Central memory CD8-positive, alpha-beta T cell (primary cell): ENCODE results near the gene ZC3H12C.
"Not testable (repeated sequence)": the region's sequence is repeated elsewhere in the genome, so short reads cannot be mapped to it uniquely, and the experiment has no call there.

Experiments
- ATAC-seq: fragments of 150-1000 bp; cut with Tn5 transposase; replicated peaks from 2 replicates; pipeline ENCODE4 v1.10.0; 2022; ENCODE audit warnings: mild to moderate bottlenecking, moderate FRiP score, moderate number of reproducible peaks; ENCODE audit not compliant: poor library complexity, severe bottlenecking; ENCODE audit errors: extremely low read depth
- DNase-seq, 2 donors: peaks; one replicate each; pipeline ENCODE4 v3.0.0; 2021; ENCODE audit warnings: low spot score in 2 of 2
- H3K27ac Mint-ChIP-seq: one replicate; pipeline ENCODE4 v1.8.0; 2022; ENCODE audit warnings: low read depth, mild to moderate bottlenecking, moderate library complexity, mixed read lengths
- H3K27me3 Mint-ChIP-seq: one replicate; pipeline ENCODE4 v1.8.0; 2022; ENCODE audit warnings: mixed read lengths
- H3K36me3 Mint-ChIP-seq: one replicate; pipeline ENCODE4 v1.8.0; 2022; ENCODE audit warnings: mild to moderate bottlenecking, moderate library complexity, mixed read lengths; ENCODE audit not compliant: insufficient read depth
- H3K4me1 Mint-ChIP-seq: one replicate; pipeline ENCODE4 v1.8.0; 2022; ENCODE audit warnings: mixed read lengths
- H3K4me3 Mint-ChIP-seq: one replicate; pipeline ENCODE4 v1.8.0; 2022; ENCODE audit warnings: mild to moderate bottlenecking, moderate library complexity, mixed read lengths
- H3K9me3 Mint-ChIP-seq: one replicate; pipeline ENCODE4 v1.8.0; 2022; ENCODE audit warnings: mixed read lengths

Gene ZC3H12C

GRCh38 chr11:110186456-110186855, 93.3 kb downstream of the ZC3H12C start:
- H3K4me3 Mint-ChIP-seq, result no peak overlapping the region
- peaks cover 26% of the 10 kb centered on the region for H3K27me3 Mint-ChIP-seq
- no peak overlapping the region for H3K27ac Mint-ChIP-seq
- ATAC-seq (no peak), DNase-seq (no peak)
- no peaks in the 10 kb centered on the region for H3K9me3 Mint-ChIP-seq
- H3K4me1 Mint-ChIP-seq, result no peaks in the 10 kb centered on the region
- no peaks in the 10 kb centered on the region for H3K36me3 Mint-ChIP-seq

DNA sequence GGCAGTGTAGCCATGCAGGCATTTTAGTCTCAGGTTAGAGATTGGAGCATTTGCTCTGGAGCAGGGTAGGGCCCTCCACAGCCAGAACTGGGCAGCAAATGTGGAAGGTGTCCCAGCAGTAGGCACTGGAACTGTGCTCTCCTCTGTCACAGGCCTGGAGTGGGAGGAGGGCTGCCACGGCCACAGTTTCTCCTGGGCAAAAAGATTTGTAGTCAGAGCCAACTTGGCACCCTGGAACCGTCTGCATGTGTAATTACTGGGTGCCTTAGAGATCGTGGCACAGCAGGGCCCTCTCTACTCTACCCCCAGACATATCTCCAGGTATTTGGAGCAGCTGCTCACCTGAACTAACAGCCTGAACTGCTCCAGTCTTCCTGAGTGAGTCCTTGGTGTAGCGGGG, 93.7 kb downstream of the ZC3H12C start:
- H3K27ac Mint-ChIP-seq, result no peak overlapping the region
- peaks cover 26% of the 10 kb centered on the region for H3K27me3 Mint-ChIP-seq
- no peak overlapping the region for H3K4me3 Mint-ChIP-seq
- no peak for ATAC-seq
- H3K4me1 Mint-ChIP-seq, result peaks cover under 1% of the 10 kb centered on the region
- no peak for DNase-seq
- H3K9me3 Mint-ChIP-seq, result no peaks in the 10 kb centered on the region
- no peaks in the 10 kb centered on the region for H3K36me3 Mint-ChIP-seq

GRCh38 chr11:110187731-110188130, 94.5 kb downstream of the ZC3H12C start:
- DNase-seq, result no peak
- H3K27me3 Mint-ChIP-seq, result peaks cover 26% of the 10 kb centered on the region
- no peaks in the 10 kb centered on the region for H3K9me3 Mint-ChIP-seq
- no peak overlapping the region for H3K4me3 Mint-ChIP-seq
- no peak for ATAC-seq
- peaks cover 10% of the 10 kb centered on the region for H3K4me1 Mint-ChIP-seq
- H3K36me3 Mint-ChIP-seq, result no peaks in the 10 kb centered on the region
- no peak overlapping the region for H3K27ac Mint-ChIP-seq

GRCh38 chr11:110190885-110191284, 97.7 kb downstream of the ZC3H12C start:
- no peaks in the 10 kb centered on the region for H3K9me3 Mint-ChIP-seq
- H3K4me1 Mint-ChIP-seq, result peaks cover 14% of the 10 kb centered on the region
- H3K36me3 Mint-ChIP-seq, result no peaks in the 10 kb centered on the region
- H3K27me3 Mint-ChIP-seq, result peaks cover 6% of the 10 kb centered on the region
- ATAC-seq (no peak), DNase-seq (no peak)
- no peak overlapping the region for H3K27ac Mint-ChIP-seq
- H3K4me3 Mint-ChIP-seq, result no peak overlapping the region

DNA sequence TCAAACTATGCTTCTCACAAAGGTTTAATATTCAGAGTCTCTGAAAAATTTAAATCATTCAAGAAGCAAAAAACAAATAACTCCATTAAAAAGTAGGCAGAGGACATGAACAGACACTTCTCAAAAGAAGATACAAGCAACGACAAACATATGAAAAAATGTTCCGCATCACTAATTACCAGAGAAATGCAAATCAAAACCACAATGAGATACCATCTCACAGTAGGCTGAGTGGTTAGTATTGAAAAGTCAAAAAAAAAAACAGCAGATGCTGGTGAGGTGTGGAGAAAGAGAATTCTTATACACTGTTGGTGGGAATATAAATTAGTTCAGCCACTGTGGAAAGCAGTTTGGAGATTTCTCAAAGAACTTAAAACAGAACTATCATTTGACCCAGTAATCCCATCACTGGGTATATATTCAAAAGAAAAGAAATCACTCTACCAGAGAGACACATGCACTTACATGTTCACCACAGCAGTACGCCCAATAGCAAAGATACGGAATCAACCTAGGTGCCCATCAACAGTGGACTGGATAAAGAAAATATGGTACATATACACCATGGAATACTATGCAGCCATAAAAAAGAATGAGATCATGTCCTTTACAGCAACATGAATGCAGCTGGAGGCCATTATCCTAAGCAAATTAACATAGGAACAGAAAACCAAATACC, 99.6 kb downstream of the ZC3H12C start:
- not testable (repeated sequence) for DNase-seq, H3K4me3 Mint-ChIP-seq, H3K27ac Mint-ChIP-seq, H3K36me3 Mint-ChIP-seq, H3K27me3 Mint-ChIP-seq, H3K9me3 Mint-ChIP-seq
- peaks cover 14% of the 10 kb centered on the region for H3K4me1 Mint-ChIP-seq
- ATAC-seq, result peak; percentile 65

DNA sequence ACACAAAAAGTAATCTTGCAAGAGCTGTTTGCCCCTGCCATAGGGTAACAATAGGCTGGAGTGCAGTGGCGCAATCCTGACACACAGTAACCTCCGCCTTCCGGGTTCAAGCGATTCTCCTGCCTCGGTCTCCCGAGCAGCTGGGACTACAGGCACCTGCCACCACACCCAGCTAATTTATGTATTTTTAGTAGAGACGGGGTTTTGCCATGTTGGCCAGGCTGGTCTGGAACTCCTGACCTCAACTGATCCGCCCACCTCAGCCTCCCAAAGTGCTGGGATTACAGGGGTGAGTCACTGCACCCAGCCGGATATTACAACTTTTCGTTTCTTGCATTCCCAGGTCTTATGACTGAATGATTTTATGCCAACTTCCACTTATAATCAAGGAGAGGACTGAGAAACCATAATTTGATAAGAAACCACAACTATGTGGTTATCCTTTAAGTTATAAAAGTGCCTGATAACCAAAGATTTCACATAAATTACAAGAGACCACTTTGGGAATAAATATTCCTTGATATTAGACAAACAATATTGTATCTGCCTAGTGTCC, 101.1 kb downstream of the ZC3H12C start:
- peaks cover 14% of the 10 kb centered on the region for H3K4me1 Mint-ChIP-seq
- not testable (repeated sequence) for H3K36me3 Mint-ChIP-seq, H3K27ac Mint-ChIP-seq, ATAC-seq, H3K4me3 Mint-ChIP-seq, H3K27me3 Mint-ChIP-seq, DNase-seq, H3K9me3 Mint-ChIP-seq

GRCh38 chr11:110196241-110196754, 103.1 kb downstream of the ZC3H12C start:
- DNase-seq (no peak), ATAC-seq (no peak)
- H3K4me1 Mint-ChIP-seq, result peaks cover 14% of the 10 kb centered on the region
- H3K36me3 Mint-ChIP-seq, result no peaks in the 10 kb centered on the region
- no peak overlapping the region for H3K27ac Mint-ChIP-seq
- no peaks in the 10 kb centered on the region for H3K27me3 Mint-ChIP-seq
- H3K9me3 Mint-ChIP-seq, result no peaks in the 10 kb centered on the region
- no peak overlapping the region for H3K4me3 Mint-ChIP-seq

DNA sequence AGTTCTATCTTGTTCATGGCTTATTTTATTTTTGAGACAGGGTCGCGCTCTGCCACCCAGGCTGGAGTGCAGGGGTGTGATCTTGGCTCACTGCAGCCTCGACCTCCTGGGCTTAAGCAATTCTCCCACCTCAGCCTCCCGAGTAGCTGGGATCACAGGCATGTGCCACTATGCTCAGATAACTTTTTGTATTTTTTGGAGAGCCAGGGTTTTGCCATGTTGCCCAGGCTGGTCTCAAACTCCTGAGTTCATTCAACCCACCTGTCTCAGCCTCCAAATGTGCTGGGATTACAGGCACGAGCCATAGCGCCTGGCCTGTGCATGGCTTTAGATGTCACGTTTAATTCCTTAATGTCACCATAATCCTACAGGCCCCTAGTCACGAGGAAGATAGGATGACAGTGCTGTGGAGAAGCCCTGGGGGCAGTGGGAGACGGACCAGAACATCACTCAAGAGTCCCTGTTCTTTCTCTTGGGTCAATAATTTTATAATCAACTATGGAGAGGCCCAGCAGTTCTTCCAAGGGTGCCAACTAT, 103.8 kb downstream of the ZC3H12C start:
- Mint-ChIP-seq H3K4me1 (peaks cover 12% of the 10 kb centered on the region), H3K9me3 (no peaks in the 10 kb centered on the region), H3K36me3 (no peaks in the 10 kb centered on the region), H3K27me3 (no peaks in the 10 kb centered on the region), H3K4me3 (no peak overlapping the region), H3K27ac (no peak overlapping the region)
- ATAC-seq (no peak), DNase-seq (no peak)

GRCh38 chr11:110198031-110198729, 105.0 kb downstream of the ZC3H12C start:
- Mint-ChIP-seq H3K4me1 (no peaks in the 10 kb centered on the region), H3K4me3 (no peak overlapping the region), H3K9me3 (no peaks in the 10 kb centered on the region), H3K27me3 (no peaks in the 10 kb centered on the region), H3K27ac (no peak overlapping the region), H3K36me3 (no peaks in the 10 kb centered on the region)
- ATAC-seq (no peak), DNase-seq (no peak)

GRCh38 chr11:110199184-110199981, 106.2 kb downstream of the ZC3H12C start:
- H3K9me3 Mint-ChIP-seq, result no peaks in the 10 kb centered on the region
- H3K36me3 Mint-ChIP-seq, result no peaks in the 10 kb centered on the region
- DNase-seq (no peak), ATAC-seq (no peak)
- no peaks in the 10 kb centered on the region for H3K27me3 Mint-ChIP-seq
- H3K4me3 Mint-ChIP-seq, result no peak overlapping the region
- no peaks in the 10 kb centered on the region for H3K4me1 Mint-ChIP-seq
- no peak overlapping the region for H3K27ac Mint-ChIP-seq

GRCh38 chr11:110200241-110200640, 107.0 kb downstream of the ZC3H12C start:
- Mint-ChIP-seq H3K4me3 (no peak overlapping the region), H3K9me3 (no peaks in the 10 kb centered on the region), H3K27me3 (no peaks in the 10 kb centered on the region), H3K36me3 (no peaks in the 10 kb centered on the region), H3K4me1 (no peaks in the 10 kb centered on the region), H3K27ac (no peak overlapping the region)
- ATAC-seq, result no peak
- no peak for DNase-seq

DNA sequence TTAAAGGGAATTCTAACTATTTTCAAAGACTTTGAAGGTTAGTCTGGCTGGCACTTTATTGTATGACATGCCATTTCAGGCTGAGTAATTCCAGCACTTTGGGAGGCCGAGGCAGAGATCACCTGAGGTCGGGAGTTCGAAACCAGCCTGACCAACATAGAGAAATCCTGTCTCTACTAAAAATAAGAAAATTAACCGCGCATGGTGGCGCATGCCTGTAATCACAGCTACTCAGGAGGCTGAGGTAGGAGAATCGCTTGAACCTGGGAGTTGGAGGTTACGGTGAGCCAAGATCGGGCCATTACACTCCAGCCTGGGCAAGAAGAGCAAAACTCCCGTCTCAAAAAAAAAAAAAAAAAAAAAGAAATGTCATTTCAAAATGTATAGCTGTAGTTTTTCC, 107.6 kb downstream of the ZC3H12C start:
- DNase-seq (no peak), ATAC-seq (no peak)
- Mint-ChIP-seq H3K36me3 (no peaks in the 10 kb centered on the region), H3K4me3 (no peak overlapping the region), H3K4me1 (no peaks in the 10 kb centered on the region), H3K9me3 (no peaks in the 10 kb centered on the region), H3K27ac (no peak overlapping the region), H3K27me3 (no peaks in the 10 kb centered on the region)
